ENCODE data around the gene TMOD1. TPM values are rescaled to one million over a fixed set of nuclear protein-coding genes. Genes with fewer than 3 reads are reported as not detected.

TMOD1 gene
- total and polyA plus RNA-seq, 2 experiments from 2014 or later, result 0.69 to 4.5 TPM

GRCh38 chr9:97534185-97534584, 32.7 kb downstream of the TMOD1 start:
- H3K9me3 Mint-ChIP-seq, result no peaks in the 10 kb centered on the region
- Histone ChIP-seq H3K4me3 (no peak overlapping the region), H3F3A (replicated peaks; ENCODE audit: low read depth) (no peaks in the 10 kb centered on the region), H3K27ac (ENCODE audit: low read depth) (no peak overlapping the region), H2AFZ (no peak overlapping the region), H4K20me1 (replicated peaks; ENCODE audit: insufficient read depth) (no peaks in the 10 kb centered on the region), H3K79me2 (replicated peaks; ENCODE audit: insufficient read depth) (no peaks in the 10 kb centered on the region), H3K36me3 (ENCODE audit: insufficient read depth) (no peaks in the 10 kb centered on the region), H3K4me1 (ENCODE audit: insufficient read depth) (no peaks in the 10 kb centered on the region), H3K27me3 (ENCODE audit: insufficient read depth) (no peaks in the 10 kb centered on the region), H3K4me2 (no peak overlapping the region), H3K9me2 (ENCODE audit: insufficient read depth) (no peaks in the 10 kb centered on the region)
- no peak overlapping the region for H3K27ac Mint-ChIP-seq
- no peaks in the 10 kb centered on the region for H3K36me3 Mint-ChIP-seq (ENCODE audit: low read depth)
- DNase-seq (ENCODE audit: low spot score) (no peak), ATAC-seq (no peak)
- H3K4me3 Mint-ChIP-seq, result no peak overlapping the region
- TF ChIP-seq ZNF462 (CRISPR knock-in tag; IDR thresholded peaks at IDR 0.05) (no peak), POLR2AphosphoS5 (IDR thresholded peaks at IDR 0.05; ENCODE audit: low read depth) (no peak), JUNB (IDR thresholded peaks at IDR 0.05; ENCODE audit: unreplicated experiment) (no peak), CTCF (conservative IDR thresholded peaks at IDR 0.05; ENCODE audit: low read depth in 2 of 2) (no peak), CREB1 (CRISPR knock-in tag; IDR thresholded peaks at IDR 0.05; ENCODE audit: low read depth) (no peak), STAT1 (IDR thresholded peaks at IDR 0.05; ENCODE audit: unreplicated experiment) (no peak), ZNF114 (CRISPR knock-in tag; IDR thresholded peaks at IDR 0.05) (no peak), ZNF331 (CRISPR knock-in tag; IDR thresholded peaks at IDR 0.05; ENCODE audit: low read depth) (no peak), ETS1 (IDR thresholded peaks at IDR 0.05) (no peak), NANOG (IDR thresholded peaks at IDR 0.05; ENCODE audit: borderline replicate concordance) (no peak), REST (IDR thresholded peaks at IDR 0.05; ENCODE audit: unreplicated experiment) (no peak), EZH2phosphoT487 (IDR thresholded peaks at IDR 0.05; ENCODE audit: unreplicated experiment) (no peak), EZH2 (IDR thresholded peaks at IDR 0.05; ENCODE audit: low read depth, unreplicated experiment) (no peak)
- peaks cover 2% of the 10 kb centered on the region for H3K27me3 Mint-ChIP-seq (ENCODE audit: insufficient read depth, low read depth, poor library complexity)
- H3K4me1 Mint-ChIP-seq, result peaks cover 8% of the 10 kb centered on the region

Measured in GM23338 (cell line).